DMS114 treated with DMSO at 0.1 percent for 48 hours (cell line): ENCODE results near the gene GRM3.

Source experiments
- DNase-seq: peaks from one replicate; lab custom pipeline; 2025; ENCODE audit not compliant: unreplicated experiment; lab: John Stamatoyannopoulos, UW

Gene GRM3

DNA sequence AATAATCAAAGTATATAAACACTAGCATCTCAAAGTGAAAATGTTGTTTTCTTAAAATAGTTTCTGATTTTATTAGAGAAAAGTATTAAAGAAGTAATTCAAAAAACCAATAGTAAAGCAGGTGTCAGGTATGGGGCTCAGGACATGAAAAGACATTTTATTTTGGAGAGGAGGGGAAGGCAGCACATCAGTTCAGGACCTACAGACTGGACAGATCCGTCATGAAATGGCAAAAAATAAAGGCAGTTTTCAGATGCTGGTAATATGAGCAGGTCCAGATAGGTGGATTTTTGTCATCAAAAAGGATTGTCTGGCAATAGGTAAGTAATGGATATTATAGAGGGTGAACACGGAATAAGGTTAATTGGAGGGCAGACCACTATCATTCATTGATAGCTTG lies 49.0 kb downstream of the GRM3 start:
- no peak for DNase-seq

DNA sequence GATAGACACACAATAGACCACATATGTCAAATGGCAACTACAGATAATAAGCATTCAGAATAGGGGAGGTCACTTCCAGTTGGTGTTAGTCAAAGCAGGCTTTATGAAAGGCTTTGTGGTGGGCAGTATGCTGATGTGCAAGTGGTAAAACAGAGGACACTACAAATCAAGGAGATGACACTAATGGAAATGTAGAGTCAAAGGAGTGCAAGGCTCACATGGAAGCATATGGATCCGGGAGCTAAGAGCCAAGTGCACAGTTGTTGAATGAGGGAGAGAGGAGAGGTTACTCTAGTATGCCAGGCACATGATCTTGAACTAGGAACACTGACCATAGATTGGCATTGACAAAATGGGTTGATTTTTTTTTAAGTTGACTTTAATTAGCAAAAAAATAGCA lies 62.7 kb downstream of the GRM3 start:
- no peak for DNase-seq

DNA sequence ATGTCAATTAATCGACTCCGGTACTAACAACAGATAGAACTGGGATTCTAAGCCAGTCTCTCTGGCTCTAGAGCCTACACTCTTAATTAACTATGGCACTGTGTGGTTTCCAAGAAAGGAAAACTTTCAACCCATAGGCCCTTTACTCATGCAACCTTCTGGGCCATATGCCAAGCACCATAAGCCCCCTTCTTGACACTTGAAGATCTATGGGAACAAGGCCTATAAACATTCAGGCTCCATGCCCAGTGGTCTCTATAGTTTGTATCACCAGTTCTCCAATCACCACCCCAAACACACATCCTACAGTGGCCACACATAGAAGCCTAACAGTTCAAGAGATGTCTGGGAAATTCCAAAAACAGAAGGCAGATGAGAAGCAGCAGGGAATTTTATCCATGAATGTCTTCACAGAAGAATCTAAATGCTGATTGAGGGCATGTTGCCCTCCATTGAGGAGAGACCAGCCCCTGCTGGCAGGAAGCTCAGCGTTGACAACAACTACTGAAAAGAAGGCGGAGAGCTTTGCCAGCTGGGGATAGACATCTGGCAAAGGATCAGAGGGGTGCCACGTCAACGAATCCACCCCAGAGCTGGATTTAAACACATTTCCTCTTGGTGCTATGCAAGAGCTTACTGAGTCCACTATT lies 64.4 kb downstream of the GRM3 start:
- no peak for DNase-seq

DNA sequence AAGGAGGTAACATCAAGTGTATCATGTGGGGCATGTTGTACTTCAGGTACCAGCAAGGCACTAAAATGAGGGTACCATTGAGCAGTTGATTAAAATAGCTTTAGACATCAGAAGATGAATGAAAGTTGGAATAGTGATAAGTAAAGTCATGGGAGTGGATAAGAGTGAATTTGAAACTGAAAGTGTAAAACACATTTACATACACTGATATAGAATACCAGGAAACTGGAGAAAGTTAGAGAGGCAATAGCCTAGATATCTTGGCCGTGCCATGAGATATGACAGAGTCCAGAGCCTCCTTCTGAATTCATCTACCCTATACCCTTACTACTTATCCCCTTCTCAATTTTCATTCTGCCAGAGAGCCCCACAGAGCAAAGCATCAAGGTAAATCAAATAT lies 76.6 kb downstream of the GRM3 start:
- DNase-seq, result no peak

DNA sequence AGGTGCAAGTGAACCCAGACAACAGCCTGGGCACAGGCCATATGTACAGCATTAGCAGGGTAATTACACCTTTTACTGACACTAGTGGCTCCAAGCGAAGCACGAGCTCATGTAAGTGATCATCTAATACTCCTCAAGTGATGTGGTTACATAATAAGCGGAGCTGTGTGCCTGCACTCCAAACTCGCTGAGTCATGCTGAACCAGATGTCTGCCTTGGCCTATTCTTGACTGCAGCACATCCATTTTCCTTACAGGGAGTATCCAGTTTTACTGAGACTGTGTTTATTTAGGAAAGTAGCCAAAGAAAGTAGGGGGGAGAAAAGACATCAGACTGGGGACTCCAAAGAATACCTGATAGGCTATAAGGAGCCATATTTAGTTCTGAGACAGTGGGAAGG lies 90.1 kb downstream of the GRM3 start:
- DNase-seq, result no peak

DNA sequence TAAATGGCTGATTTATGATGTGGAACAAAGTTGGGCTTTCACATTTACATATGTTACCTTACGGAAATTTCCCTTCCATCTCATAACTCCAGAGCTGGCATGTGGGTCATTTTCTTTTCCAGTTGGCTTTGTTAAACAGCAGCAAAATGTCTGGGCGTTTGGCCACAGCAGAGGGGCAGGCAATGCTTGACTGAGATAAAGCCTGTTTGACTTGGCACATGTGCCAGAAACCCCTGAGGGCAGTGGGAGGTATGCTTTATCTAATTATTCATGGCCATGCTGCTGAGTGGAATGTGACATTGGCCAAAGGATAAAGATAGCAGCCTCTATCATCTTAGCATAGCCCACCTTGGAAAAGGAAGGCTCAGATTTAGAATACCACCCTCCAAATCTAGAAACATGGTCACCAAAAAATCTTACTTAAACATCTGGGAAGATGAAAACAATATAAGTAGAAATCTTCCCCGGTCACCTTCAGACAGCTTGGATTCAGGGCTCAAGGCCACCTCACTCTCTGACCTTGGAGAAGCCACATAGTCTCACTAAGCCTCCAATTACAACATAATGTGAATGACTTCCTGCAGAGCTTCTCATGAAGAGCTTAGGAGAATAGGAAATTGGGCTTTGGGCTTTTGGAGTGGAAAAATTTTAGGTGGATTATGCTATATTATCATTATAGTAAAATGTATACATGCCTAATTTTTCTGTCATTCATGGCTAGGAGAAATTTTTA lies 101.5 kb downstream of the GRM3 start:
- DNase-seq, result no peak

DNA sequence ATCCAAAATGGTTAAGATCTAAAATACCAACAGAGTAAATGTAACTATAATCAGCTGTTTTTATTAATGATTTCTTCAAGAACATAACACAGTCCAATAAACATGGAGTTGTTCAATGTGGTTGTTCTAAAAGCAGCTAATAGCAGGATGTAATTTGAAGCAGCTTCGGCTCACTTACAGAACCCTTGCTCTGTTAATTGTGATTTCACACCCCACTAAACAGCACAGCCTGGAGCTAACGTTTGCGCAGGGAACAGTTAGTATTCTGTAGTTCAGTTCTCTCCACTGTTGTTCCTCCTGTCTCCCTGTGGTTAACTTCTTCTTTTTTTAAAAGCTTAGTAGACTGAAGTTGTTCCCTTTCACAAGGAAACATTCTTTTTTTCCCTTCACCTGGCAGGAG lies 104.0 kb downstream of the GRM3 start:
- no peak for DNase-seq

DNA sequence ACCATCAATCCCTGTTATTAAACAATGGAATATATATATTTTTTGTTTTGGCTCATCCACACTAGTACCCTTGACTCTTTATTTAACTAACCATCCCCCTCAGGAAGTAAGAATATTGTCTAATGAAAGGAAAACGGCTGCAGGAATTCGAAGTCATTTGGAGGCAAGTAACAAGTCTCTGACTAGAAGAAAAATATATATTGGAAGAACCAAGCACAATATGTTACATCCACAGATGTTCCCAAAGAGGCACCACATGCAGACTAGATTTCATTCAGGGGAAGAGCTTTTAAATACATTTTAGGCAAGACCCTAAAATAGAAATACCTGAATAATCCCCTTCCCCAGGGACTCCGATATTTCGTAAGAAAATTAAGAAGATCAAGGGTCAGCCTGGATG lies 104.5 kb downstream of the GRM3 start:
- DNase-seq, result no peak

DNA sequence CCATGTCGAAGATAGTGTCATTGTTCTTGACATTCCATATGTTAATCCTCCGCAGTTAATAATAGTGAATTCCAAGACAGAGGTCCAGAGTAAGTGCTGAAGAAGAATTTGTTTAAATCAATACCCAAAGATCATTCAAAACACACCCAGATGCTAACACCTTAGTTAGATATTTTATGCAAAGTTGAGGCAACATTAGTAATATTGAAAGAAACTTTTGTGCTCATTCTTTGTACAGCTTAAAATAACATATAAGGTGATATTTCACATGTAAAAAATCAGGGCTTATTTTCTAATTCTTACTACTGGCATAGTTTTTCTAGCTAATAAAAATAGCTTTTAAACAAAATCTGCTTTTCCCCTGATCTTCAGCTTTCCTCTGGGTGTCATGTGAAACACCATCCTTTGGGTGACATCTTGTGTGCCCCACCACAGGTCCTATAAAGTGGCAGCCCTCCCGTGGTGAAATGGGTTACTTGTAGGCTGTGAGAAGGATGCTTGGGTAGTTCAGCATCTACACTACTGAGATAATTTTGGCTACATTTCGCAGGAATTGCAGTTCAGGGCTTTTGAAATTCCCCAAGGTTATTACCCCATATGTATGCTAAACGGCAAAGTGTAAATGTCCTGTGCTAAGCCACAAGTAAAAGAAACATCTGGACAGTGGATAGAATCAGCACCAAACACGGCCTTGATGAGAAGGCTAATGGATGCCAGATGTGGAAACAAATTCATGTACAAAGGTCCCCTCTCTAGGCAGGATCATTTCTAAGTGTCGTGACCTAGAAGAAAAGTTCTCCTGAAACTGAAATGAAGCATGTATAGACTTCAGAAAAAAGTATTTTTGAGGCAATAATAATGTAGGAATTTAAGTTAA lies 105.4 kb downstream of the GRM3 start:
- no peak for DNase-seq

DNA sequence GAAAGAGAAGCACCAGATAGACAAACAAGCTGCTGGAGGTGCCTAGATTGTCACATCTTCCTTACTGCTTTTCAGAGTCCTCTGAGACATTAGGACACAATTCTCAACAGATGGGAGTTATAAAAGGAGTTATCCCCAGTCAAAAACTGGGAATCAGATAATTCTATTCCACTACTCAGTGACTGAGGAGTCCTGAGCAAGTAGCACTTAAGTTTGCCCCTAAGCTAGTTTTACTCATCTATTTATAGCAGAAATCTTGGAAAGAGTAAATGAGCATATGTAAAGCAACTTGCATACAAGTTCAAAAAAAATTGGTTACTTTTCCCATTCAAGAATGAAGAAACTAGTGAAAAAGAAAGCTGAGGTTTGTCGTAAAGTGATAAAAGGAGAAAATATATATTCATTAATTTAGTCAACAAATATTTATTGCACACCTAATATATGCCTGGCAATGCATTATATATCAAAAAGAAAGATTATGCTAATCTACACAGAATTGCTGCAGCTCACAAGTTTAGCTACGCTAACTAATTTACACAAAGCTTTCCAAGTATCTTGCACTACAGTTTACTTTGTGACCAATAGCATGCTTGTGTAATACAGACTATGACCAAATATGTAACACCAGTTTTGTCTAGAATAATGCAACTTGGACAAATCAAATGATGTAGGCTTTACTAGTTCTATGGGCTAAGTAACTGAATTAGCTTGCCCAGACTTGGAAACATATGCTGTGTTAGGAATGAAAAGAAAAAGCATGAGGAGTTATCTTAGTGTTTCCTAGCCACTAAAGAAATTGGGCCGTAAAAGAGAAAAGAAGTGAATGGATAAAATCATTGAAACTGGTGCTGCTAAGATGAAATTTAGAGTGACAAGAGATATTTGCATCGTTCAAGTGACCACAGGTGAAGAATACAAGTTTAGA lies 106.3 kb downstream of the GRM3 start:
- no peak for DNase-seq

DNA sequence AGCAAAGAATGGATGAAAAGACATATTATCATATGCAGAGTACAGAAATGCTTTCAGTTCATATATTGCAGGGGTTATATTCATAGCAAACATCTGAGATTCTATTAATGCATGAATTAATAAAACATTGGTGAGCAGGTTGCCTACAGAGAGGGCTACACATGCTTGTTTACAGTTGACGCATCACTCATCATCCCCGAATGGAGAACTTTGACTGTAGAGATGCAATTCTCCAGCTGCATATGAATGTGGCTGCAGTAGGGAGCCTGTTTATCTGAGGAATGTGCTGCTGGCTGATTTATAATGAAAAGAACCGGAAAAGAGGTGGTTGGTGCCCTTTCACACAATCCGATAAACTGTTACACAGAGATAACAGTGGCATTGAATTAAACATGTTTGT lies 116.5 kb downstream of the GRM3 start:
- no peak for DNase-seq

DNA sequence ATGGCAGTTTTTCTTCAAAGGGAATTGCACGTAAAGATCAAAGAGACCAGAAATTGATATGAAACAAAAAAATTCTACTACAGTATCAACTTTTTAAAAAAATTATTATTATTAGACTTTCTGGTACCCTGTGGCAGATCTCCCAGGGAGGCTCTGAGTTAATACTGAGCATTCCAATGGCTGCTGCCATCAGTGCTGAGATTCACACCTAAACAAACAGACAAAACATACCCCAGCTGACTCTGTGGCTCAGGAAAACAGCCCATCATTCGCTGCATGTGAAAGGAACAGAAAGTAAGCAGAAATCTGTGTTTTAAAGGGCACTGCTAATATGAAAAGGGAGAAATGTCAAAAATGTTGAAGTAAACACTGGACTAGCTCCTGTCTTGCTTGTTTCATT lies 118.4 kb downstream of the GRM3 start:
- no peak for DNase-seq

DNA sequence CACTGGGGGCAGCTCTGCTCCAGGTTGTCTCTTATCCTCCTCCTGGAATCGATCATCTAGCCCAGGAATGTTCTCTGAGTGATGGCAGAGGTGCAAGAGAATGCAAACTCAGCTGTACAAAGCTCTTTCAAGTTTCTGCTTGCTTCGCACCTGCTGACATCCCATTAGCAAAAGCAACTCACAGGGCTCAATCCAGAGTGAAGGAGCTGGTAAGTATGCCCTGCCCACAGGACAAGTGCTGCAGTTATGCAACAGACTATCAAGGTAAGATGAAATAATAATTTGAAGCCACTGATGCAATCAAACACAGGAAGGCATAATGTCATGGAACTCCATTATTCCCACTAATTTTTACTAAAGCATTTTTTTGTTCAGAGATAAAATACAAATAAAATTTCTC lies 122.2 kb downstream of the GRM3 start:
- no peak for DNase-seq

DNA sequence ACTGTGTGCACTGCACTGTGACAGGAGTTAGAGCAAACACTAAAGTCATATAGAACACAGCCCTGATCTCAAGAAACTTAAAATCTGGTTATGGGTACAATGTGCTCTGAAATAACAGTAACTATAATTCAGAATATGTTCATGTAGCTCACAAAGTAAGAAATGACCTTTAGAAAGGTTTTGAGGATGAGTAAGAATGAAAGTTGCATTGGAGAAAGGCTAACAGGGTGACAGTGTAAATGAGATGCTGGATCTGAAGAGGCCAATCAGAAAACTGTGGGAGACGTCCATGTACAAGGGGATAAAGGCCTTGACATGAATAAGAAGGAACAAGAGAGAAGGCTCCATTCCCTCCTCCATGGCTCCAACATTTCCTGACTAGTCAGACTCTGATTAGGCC lies 124.7 kb downstream of the GRM3 start:
- DNase-seq, result no peak

DNA sequence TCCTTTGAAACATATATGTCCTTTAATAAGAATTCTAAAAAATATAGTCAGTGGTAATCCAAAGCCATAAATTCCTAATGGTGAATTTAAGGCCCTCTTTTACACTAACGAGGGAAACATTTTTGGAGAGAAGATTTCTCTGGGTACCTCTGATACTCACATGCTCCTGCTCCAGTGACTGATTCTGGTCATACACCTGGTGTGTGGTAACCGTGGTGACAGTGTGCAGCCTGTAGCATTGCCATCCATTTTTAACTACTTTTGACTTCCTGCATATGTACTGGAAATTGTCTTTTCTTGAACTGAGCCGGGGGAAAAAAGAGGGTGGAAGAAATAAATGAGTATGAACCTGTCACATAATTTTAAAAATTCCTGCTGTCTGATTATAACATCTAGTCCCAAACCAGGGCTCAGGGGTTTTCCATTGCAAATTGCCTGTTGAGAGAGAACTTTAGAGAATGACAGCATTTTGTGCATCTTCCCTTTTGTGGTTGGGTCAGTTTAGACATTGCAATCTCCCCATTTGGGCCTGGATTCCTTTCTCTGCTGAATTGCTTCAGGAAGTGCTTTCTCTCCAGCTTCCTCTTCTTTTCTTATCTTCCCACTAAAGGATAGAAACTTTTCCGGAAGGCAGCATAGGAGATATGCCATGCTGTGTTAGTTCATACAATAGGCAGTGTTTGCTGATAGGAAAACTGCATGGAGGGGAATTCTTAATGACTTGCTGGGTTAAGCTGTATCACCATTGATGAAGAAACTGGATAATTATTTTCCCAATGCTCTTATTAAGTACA lies 125.5 kb downstream of the GRM3 start:
- DNase-seq, result no peak

DNA sequence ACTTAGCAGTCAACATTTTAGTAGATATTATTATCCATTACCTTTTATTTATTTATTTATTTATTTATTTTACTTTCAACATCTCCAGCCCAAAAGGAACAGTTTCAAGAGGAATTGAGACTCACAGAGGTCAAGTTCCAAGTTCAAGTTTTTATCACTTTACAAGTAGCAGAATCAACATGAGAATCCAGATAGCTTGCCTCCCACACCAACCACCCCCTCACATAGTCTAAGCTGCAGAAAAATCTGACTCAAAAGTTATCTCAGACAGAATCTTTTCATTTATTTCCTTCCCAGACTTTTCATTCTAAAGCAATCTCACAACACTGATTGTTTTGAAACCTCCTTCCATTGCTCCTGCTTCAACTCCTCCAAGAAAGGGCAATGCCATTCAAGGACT lies 129.6 kb downstream of the GRM3 start:
- no peak for DNase-seq

DNA sequence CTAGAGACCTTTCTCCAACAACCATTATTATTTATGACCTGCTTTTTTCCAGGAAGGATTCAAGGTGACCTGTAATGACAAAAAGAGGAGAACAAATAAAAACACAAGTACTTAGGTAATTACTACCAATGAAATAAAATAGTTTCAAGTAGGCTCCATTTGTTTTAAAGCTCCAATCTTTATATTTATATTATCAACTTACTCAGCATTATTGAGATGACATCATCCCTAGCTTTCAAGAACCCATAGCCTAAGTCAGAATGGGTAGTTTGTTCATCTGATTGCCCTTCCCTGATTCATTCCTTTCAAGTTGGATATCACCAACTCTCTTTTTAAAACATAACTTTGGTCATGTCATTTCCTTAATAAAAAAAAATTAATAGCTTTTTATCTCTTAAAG lies 131.5 kb downstream of the GRM3 start:
- no peak for DNase-seq

DNA sequence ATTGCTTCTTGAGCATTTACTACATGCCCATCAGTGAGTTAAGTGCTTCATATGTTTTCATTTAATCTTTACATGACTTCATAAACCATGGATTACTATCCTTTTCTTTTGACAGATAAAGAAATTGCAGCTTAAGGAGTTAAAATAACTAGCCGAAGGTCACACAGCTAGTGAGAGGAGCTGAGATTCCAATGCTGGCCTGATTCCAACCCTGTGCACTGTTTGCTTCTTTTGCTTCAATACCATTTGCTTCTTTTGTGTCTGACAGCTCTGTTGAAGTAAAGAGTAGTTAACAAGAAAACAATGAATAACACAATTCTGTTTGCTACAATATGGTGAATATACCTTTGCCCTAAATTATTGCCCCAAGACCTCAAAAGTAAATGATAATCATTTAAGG lies 132.4 kb downstream of the GRM3 start:
- no peak for DNase-seq

DNA sequence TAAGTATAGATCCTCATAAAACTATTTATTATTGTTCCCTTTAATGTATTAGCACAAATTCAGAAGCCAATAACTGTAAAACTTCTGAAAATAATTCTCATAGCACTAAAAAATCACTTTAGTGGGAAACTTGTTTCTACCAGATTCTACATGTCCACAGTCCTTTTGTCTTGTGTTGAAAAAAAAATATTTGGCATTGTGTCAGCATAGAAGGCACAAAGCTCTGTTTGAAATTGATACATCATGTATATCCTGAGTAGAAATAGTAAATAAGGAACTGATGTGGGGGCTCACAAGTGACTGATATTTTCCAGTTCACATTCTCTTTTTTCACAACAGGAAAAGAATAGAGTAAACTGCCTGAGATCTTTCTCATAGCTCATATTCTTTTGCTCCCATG lies 134.6 kb downstream of the GRM3 start:
- no peak for DNase-seq

DNA sequence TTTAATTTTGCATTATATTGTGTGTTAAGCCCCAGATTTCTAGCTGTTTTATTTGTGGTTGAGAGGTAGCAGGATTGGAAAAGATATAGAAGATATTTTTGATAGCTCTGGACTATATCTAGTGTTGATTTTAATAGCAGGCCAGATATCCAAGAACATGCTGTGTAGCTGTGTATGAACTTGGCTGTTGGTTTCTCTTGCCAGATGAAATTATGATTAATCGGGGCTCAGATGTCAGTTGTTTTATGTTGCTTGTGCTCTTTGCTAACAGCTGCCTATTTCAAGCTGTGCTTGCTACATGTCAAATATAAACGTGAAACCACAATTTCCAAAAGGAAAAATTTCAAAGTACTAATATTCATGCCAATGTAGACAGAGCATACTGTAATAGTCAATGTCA lies 141.1 kb downstream of the GRM3 start:
- DNase-seq, result no peak
